GM18861 (cell line): Measurements from ENCODE around the gene CLCN2.

Experiments
- ATAC-seq: cut with Tn5 transposase; IDR thresholded peaks from one replicate; pipeline ENCODE4 v1.9.1; 2021; ENCODE audit not compliant: unreplicated experiment

CLCN2 gene

DNA sequence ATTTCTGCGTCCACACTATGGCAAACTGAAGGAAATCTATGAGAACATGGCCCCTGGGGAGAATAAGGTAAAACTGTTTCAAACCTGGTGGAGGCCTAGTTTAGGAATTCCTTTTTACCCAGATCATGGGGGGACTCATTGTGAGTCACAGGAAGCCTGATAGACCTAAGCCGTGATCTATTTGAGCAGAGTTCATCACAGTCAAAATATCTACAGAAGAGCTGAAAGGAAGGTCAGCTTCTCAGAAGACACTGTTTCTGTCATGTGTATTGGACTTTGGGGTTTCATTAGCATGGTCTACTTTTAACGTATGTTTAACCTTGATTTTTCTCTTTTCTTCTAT, 61.1 kb downstream of the CLCN2 start:
- no peak for ATAC-seq

DNA sequence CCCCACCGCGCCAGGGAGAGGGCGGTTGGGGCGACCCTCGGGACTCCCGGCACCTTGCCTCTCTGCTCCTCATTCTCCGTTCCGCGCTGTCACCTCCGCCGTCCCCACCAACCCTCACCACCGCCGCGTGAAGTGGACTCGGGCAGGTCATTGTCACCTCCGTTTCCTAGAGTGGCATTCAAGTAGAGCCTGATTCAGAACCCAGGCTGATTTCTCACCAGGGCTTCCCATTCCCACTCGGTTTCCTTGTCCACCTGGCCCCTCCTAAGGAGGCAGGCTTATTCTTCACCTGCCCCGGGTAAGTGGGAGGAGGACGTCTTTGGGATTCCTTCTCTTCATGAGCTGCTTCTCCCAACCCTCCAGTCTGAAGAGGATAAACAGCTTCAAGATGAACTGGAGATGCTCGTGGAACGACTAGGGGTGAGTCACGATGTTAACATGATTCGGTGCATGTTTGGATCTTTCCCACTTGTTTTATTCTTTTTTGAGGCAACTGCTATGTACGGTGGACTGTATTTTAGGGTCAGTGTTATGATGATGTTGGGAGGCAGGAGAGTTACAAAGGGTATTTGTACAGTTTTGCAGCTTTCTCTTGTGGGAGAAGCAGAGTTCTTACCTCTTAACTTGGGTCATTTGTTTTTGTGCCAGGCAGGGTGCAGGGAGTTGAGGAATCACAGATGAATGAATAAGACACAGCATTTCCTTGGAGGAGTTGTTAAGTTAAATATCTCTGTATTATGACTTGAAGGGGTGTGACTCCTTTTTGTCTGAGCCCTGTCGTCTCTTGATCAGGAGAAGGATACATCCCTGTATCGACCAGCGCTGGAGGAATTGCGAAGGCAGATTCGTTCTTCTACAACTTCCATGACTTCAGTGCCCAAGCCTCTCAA, 61.7 kb downstream of the CLCN2 start:
- ATAC-seq = no peak

DNA sequence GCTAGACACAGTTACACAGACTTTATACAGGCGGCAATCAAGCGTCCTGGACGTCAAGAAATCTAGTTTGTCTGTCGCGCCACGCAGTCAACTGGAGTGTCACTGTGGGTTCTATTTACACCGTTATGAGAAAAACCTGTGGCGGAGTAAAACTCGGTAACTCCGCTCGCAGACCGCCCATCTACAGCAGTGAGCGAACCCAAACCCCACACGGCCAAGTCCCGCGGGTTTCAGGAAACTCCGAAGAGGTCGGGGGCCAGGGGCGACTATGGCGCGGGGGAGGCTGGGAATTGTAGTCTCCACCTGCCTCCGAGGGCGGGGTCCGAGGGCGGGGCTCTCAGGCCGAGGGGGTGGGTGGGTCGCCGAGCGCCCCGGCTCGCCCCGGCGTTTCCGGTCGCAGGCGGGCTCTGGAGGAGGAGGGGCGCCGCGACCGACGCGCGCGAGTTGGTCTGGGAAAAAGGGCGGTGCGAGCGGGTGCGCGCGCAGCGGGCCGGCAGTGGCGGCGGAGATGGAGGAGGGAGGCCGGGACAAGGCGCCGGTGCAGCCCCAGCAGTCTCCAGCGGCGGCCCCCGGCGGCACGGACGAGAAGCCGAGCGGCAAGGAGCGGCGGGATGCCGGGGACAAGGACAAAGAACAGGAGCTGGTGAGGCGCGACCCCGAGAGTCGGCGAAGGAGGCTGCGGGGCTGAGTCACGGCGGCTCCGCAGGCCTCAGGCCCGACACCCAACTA, 62.5 kb downstream of the CLCN2 start, which contains the start of gene PSMD2:
Gene PSMD2, plus strand, starts transcription at position 483 of the 729 bp plus-strand sequence. Its CDS starts 26 bp downstream, at position 509.
- ATAC-seq = peak; percentile 81

DNA sequence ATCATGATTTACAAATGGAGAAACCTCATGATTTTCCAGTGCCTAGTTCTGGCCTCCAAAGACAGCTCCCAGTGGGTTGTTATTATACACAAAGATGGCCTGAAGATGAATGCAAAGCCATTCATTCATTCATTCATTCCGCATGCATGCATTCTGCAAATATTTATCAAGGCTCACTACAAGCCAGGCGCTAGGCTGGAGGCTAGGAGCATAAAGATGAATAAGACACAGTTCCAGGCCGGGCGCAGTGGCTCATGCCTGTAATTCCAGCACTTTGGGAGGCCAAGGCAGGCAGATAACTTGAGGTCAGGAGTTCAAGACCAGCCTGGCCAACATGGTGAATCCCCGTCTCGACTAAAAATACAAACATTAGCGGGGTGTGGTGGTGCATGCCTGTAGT, 64.8 kb downstream of the CLCN2 start:
- no peak for ATAC-seq
